Keratinocyte (primary cell): ENCODE measurements around the gene NADSYN1. TPM values are rescaled to one million over a fixed set of nuclear protein-coding genes. Genes with fewer than 3 reads are reported as not detected.

ENCODE experiments used
- DNase-seq: peaks from one replicate; pipeline ENCODE4 v3.0.0-alpha.2; 2011; ENCODE audit warnings: low read depth, missing footprints, low spot score
- FAIRE-seq: peaks from 2 replicates; lab custom pipeline; 2011; peaks lifted over from hg19 to GRCh38; lab: Jason Lieb, UNC
- H2AFZ ChIP-seq: 2 replicates; pipeline ENCODE4 v1.6.0; 2012; ENCODE audit warnings: low read length, control low read depth, inconsistent platforms; ENCODE audit not compliant: control insufficient read depth
- H3K27ac ChIP-seq: 2 replicates; pipeline ENCODE4 v1.5.1; 2011; ENCODE audit warnings: low read length; ENCODE audit not compliant: control insufficient read depth, insufficient read depth
- H3K27me3 ChIP-seq: 3 replicates; pipeline ENCODE4 v1.6.0; 2011; ENCODE audit warnings: low read length; ENCODE audit not compliant: control insufficient read depth, insufficient read depth; ENCODE audit errors: extremely low read depth
- H3K36me3 ChIP-seq, 2 experiments: 2 replicates in 1 of 2; 3 replicates in 1 of 2; pipeline ENCODE4 v1.5.1; 2011; ENCODE audit warnings: low read length in 2 of 2, mild to moderate bottlenecking in 1 of 2; ENCODE audit not compliant: control insufficient read depth in 2 of 2, insufficient read depth in 2 of 2; ENCODE audit errors: extremely low read depth in 1 of 2
- H3K4me1 ChIP-seq: 3 replicates; pipeline ENCODE4 v1.5.1; 2011; ENCODE audit warnings: low read length; ENCODE audit not compliant: control insufficient read depth, insufficient read depth; ENCODE audit errors: extremely low read depth
- H3K4me2 ChIP-seq: 3 replicates; pipeline ENCODE4 v1.6.0; 2011; ENCODE audit warnings: low read depth, low read length; ENCODE audit not compliant: control insufficient read depth, insufficient read depth; ENCODE audit errors: extremely low read depth
- H3K4me3 ChIP-seq, 3 experiments: fragments of 200-600 bp in 1 of 3; sonication (generic) in 1 of 3; 2 replicates in 2 of 3; 3 replicates in 1 of 3; pipeline ENCODE4 v1.5.1; 2011 to 2016; ENCODE audit warnings: low read length in 3 of 3, mild to moderate bottlenecking in 3 of 3, control low read depth in 2 of 3, inconsistent platforms in 1 of 3, low read depth in 1 of 3, mixed read lengths in 1 of 3, mixed run types in 1 of 3, moderate library complexity in 1 of 3; ENCODE audit not compliant: control insufficient read depth in 2 of 3, insufficient read depth in 2 of 3; ENCODE audit errors: extremely low read depth in 1 of 3
- H3K79me2 ChIP-seq: 2 replicates; pipeline ENCODE4 v1.6.0; 2012; ENCODE audit warnings: low read length; ENCODE audit not compliant: control insufficient read depth, insufficient read depth
- H3K9ac ChIP-seq: 3 replicates; pipeline ENCODE4 v1.6.0; 2011; ENCODE audit warnings: low read length; ENCODE audit not compliant: control insufficient read depth, insufficient read depth; ENCODE audit errors: extremely low read depth
- H3K9me1 ChIP-seq: 3 replicates; pipeline ENCODE4 v1.6.0; 2011; ENCODE audit warnings: low read length; ENCODE audit not compliant: control insufficient read depth, insufficient read depth; ENCODE audit errors: extremely low read depth
- H3K9me3 ChIP-seq: 2 replicates; pipeline ENCODE4 v1.5.1; 2012; ENCODE audit warnings: low read depth, low read length; ENCODE audit not compliant: control insufficient read depth
- H4K20me1 ChIP-seq: 3 replicates; pipeline ENCODE4 v1.6.0; 2011; ENCODE audit warnings: low read length; ENCODE audit not compliant: control insufficient read depth, insufficient read depth; ENCODE audit errors: extremely low read depth
- EZH2 ChIP-seq: IDR thresholded peaks from one replicate; pipeline ENCODE4 v1.6.1; 2012; ENCODE audit warnings: inconsistent platforms, mild to moderate bottlenecking, low read length, moderate library complexity
- dilution Hi-C: fragments of 300-500 bp; cut with MboI; formaldehyde crosslinking; loops from one replicate; pipeline ENCODE4 v1.7.0; 2020; ENCODE audit warnings: low sequenced_read_pairs; ENCODE audit not compliant: extremely low pct_ligation_motif_present
- polyA plus RNA-seq, 5 experiments: library from polyadenylated mRNA; depleted of rRNA in 3 of 5; stranded (reverse) in 3 of 5; stranded (forward) in 1 of 5; unstranded in 1 of 5; fragments of >200 nt; gene quantifications; 1 replicate in 1 of 5; 2 replicates in 3 of 5; 3 replicates in 1 of 5; pipeline versions ENCODE4 v1.2.1 to v1.2.3, GENCODE V29; 2011 to 2012; ENCODE audit warnings: missing spikeins in 2 of 5, low read depth in 1 of 5, low replicate concordance in 1 of 5
- TF ChIP-seq, protein P1 (sequence below), 3 experiments: IDR thresholded peaks in 1 of 3; conservative IDR thresholded peaks in 1 of 3; optimal IDR thresholded peaks in 1 of 3; 2 replicates in 2 of 3; 3 replicates in 1 of 3; pipeline versions ENCODE3 to v1.5.1; 2011; ENCODE audit warnings: low read length in 3 of 3, mild to moderate bottlenecking in 3 of 3, moderate library complexity in 2 of 3, control low read depth in 1 of 3, inconsistent platforms in 1 of 3; ENCODE audit not compliant: insufficient read depth in 2 of 3; ENCODE audit errors: extremely low read depth in 1 of 3

Gene NADSYN1
- polyA plus RNA-seq, 1 donor (not counting 4 experiments of a cell fraction or from before 2014, with no cell fraction given), result 51.5 TPM

DNA sequence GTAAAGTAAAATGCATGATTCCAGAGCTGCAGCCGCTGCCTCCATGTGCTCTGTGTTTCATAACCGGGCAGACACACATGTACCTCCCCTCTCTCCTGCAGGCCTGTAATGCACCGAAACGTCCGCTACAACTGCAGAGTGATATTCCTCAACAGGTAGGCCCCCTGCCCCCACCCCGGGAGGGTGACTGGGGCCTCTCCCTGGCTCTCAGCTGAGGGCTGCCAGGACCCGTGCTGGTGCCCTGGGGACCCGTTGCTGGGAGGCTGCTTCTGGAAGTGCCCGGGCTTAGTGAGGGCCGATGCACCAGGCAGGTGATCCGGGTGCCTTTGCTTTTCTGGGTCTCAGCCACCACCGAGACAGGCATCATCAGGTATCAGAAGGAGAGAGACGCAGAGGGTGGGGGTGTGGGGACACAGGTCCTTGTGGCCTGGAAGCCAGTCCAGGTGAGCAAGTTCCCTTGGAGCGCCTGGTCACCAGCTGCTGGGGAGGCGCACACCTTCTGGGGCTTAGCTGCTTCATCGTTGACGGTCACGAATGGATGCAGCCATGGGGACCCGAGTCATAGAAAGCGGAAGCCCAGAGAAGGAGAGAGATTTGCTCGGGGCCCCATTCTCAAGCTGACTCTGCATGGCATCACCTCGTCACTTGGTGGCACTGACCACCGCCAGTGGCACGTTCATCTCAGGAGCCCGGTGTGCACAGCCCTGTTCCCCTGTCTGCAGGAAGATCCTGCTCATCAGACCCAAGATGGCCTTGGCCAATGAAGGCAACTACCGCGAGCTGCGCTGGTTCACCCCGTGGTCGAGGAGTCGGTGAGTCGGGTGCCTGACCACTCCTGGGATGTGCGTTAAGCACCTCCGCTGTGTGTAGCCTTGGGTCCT is 10.6 kb downstream of the NADSYN1 start:
- no peaks in the 10 kb centered on the region for H3K9me3 ChIP-seq
- dilution Hi-C loops, result no loop called here
- no peaks in the 10 kb centered on the region for H3K9me1 ChIP-seq
- H3K4me1 ChIP-seq, result peaks cover 4% of the 10 kb centered on the region
- peaks cover 37 to 42% of the 10 kb centered on the region in 2 experiments for H3K36me3 ChIP-seq
- no peak overlapping the region for H2AFZ ChIP-seq
- H3K4me3 ChIP-seq, result no peak overlapping the region
- no peak overlapping the region for H3K9ac ChIP-seq
- TF ChIP-seq, protein P1, sequence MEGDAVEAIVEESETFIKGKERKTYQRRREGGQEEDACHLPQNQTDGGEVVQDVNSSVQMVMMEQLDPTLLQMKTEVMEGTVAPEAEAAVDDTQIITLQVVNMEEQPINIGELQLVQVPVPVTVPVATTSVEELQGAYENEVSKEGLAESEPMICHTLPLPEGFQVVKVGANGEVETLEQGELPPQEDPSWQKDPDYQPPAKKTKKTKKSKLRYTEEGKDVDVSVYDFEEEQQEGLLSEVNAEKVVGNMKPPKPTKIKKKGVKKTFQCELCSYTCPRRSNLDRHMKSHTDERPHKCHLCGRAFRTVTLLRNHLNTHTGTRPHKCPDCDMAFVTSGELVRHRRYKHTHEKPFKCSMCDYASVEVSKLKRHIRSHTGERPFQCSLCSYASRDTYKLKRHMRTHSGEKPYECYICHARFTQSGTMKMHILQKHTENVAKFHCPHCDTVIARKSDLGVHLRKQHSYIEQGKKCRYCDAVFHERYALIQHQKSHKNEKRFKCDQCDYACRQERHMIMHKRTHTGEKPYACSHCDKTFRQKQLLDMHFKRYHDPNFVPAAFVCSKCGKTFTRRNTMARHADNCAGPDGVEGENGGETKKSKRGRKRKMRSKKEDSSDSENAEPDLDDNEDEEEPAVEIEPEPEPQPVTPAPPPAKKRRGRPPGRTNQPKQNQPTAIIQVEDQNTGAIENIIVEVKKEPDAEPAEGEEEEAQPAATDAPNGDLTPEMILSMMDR (optimal IDR thresholded peaks at IDR 0.05 in 1 of 3, IDR thresholded peaks at IDR 0.05 in 1 of 3, conservative IDR thresholded peaks at IDR 0.05 in 1 of 3; ENCODE audit: extremely low read depth in 1 of 3, insufficient read depth in 2 of 3, low read length in 3 of 3), result no peak
- no peak for TF ChIP-seq EZH2
- no peaks in the 10 kb centered on the region for H3K27me3 ChIP-seq
- DNase-seq, result no peak
- FAIRE-seq, result no peak
- H3K79me2 ChIP-seq, result peaks cover 4% of the 10 kb centered on the region
- no peaks in the 10 kb centered on the region for H4K20me1 ChIP-seq
- no peak overlapping the region for H3K4me2 ChIP-seq
- no peak overlapping the region for H3K27ac ChIP-seq

DNA sequence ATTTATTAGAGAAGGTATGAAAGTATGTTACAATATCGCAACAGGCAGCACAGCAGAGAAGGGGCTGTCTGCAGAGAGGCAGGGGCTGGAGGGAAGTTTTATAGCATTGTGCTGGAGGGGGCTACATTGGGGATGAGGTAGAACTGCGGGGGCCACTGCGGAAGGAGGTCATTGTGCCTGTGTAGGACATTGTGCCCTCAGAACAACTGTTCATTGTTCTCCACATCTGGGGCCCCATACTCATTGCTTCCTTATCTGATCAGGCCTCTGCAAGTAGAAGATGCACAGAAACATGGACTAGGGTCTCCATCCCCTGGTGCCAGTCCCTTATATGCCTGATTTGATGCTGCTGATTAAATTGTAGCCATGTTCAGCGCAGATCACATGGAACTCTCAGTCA is 12.1 kb downstream of the NADSYN1 start:
- no peaks in the 10 kb centered on the region for H4K20me1 ChIP-seq
- no peaks in the 10 kb centered on the region for H3K79me2 ChIP-seq
- H3K9ac ChIP-seq, result no peak overlapping the region
- no peaks in the 10 kb centered on the region for H3K4me1 ChIP-seq
- dilution Hi-C loops, result no loop called here
- peaks cover 23 to 33% of the 10 kb centered on the region in 2 experiments for H3K36me3 ChIP-seq
- DNase-seq, result no peak
- no peak overlapping the region for H3K4me2 ChIP-seq
- no peak overlapping the region for H3K4me3 ChIP-seq
- no peaks in the 10 kb centered on the region for H3K27me3 ChIP-seq
- H3K9me1 ChIP-seq, result no peaks in the 10 kb centered on the region
- TF ChIP-seq, protein P1 (optimal IDR thresholded peaks at IDR 0.05 in 1 of 3, IDR thresholded peaks at IDR 0.05 in 1 of 3, conservative IDR thresholded peaks at IDR 0.05 in 1 of 3; ENCODE audit: extremely low read depth in 1 of 3, insufficient read depth in 2 of 3, low read length in 3 of 3), result no peak
- TF ChIP-seq EZH2, result no peak
- H3K27ac ChIP-seq, result no peak overlapping the region
- no peaks in the 10 kb centered on the region for H3K9me3 ChIP-seq
- H2AFZ ChIP-seq, result no peak overlapping the region
- no peak for FAIRE-seq
